ENCODE measurements around the gene MTARC1.

DNA sequence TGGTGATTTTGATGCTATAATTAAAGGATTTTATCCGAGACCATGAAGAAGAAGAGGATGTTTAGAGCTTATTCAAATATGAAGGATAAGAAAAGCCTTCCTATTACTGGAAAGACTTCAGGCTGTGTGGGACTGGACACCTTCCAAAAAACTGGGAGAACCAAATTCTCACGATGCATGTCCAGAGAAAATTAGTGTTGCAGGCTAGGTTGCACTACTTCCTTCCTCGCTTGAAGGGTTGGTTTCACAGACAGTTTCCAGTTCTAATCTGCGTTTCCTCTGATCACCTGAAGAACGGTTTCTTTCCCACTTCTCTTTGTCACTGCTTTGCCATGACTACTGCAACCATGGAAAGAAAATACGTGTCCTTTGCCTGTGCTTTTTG lies 36.6 kb upstream of the MTARC1 start:
- TF ChIP-seq JUND (IDR thresholded peaks at IDR 0.05), result no peak
- no peak for TF ChIP-seq CTCF (IDR thresholded peaks at IDR 0.05 in 2 of 3, conservative IDR thresholded peaks at IDR 0.05 in 1 of 3; ENCODE audit: borderline replicate concordance in 1 of 3, insufficient read depth in 1 of 3, low read depth in 2 of 3, low read length in 2 of 3)
- TF ChIP-seq MAX (IDR thresholded peaks at IDR 0.05), result no peak
- no peak for TF ChIP-seq SRF (IDR thresholded peaks at IDR 0.05; ENCODE audit: low read depth)
